IMR-90 (cell line): ENCODE measurements around the gene RPS8. TPM values are rescaled to one million over a fixed set of nuclear protein-coding genes. Genes with fewer than 3 reads are reported as not detected.

Experiments
- ATAC-seq: fragments of 200-7000 bp; cut with Tn5 transposase; 2 replicates; pipeline ENCODE4 v1.9.1; 2020; ENCODE audit warnings: low read depth, mild to moderate bottlenecking, moderate library complexity
- BruUV-seq: library from RNA; stranded (reverse); fragments of 400-500 nt; replicated peaks from 2 replicates; lab custom pipeline; 2021; lab: Mats Ljungman, UMichigan
- CTCF ChIA-PET: fragments of 300-600 bp; formaldehyde crosslinking; extraction: SDS; loops from one replicate; lab custom pipeline; 2021; ENCODE audit warnings: antibody characterized with exemption; lab: Yijun Ruan, JAX
- POLR2A ChIA-PET: fragments of 300-600 bp; sonication (Branson Sonifier 250); formaldehyde crosslinking; loops from one replicate; lab custom pipeline; 2022; ENCODE audit warnings: antibody characterized with exemption; ENCODE audit not compliant: unreplicated experiment; lab: Charles Lee
- DNase-seq: peaks from one replicate; pipeline ENCODE4 v3.0.0; 2013
- H2AFZ ChIP-seq: replicated peaks from 2 replicates; pipeline ENCODE3; 2013; ENCODE audit warnings: low read length, mild to moderate bottlenecking; ENCODE audit not compliant: poor library complexity
- H2AK5ac ChIP-seq: 2 replicates; pipeline ENCODE4 v1.6.1; 2013; ENCODE audit warnings: low read depth, low read length, inconsistent platforms
- H2AK9ac ChIP-seq: replicated peaks from 2 replicates; pipeline ENCODE3; 2013; ENCODE audit warnings: mild to moderate bottlenecking, low read depth, low read length, moderate library complexity; ENCODE audit not compliant: poor library complexity
- H2BK120ac ChIP-seq: 2 replicates; pipeline ENCODE4 v1.6.1; 2013; ENCODE audit warnings: low read depth, low read length, inconsistent platforms
- H2BK15ac ChIP-seq: 3 replicates; pipeline ENCODE4 v1.6.1; 2013; ENCODE audit warnings: low read depth, low read length, inconsistent platforms
- H2BK20ac ChIP-seq: 2 replicates; pipeline ENCODE4 v1.6.1; 2013; ENCODE audit warnings: low read depth, mild to moderate bottlenecking, inconsistent platforms, low read length, moderate library complexity
- H2BK5ac ChIP-seq: 2 replicates; pipeline ENCODE4 v1.6.1; 2013; ENCODE audit warnings: mild to moderate bottlenecking, low read depth, low read length, inconsistent platforms; ENCODE audit not compliant: poor library complexity, severe bottlenecking
- H3K14ac ChIP-seq: replicated peaks from 2 replicates; pipeline ENCODE4 v1.6.1; 2013; ENCODE audit warnings: low read depth, low read length, inconsistent platforms
- H3K18ac ChIP-seq: 2 replicates; pipeline ENCODE4 v1.6.1; 2013; ENCODE audit warnings: low read depth, low read length, control low read depth
- H3K23ac ChIP-seq: 2 replicates; pipeline ENCODE4 v1.6.1; 2013; ENCODE audit warnings: low read depth, low read length, inconsistent platforms
- H3K27ac ChIP-seq: 2 replicates; pipeline ENCODE4 v1.5.1; 2013; ENCODE audit warnings: mild to moderate bottlenecking, control low read depth, low read length; ENCODE audit not compliant: insufficient read depth
- H3K27me3 ChIP-seq: 2 replicates; pipeline ENCODE4 v1.6.1; 2013; ENCODE audit warnings: low read length; ENCODE audit not compliant: control insufficient read depth, insufficient read depth
- H3K36me3 ChIP-seq: 2 replicates; pipeline ENCODE4 v1.6.1; 2013; ENCODE audit warnings: low read length, mixed read lengths; ENCODE audit not compliant: control insufficient read depth, insufficient read depth
- H3K4ac ChIP-seq: 2 replicates; pipeline ENCODE4 v1.6.1; 2013; ENCODE audit warnings: low read depth, low read length, inconsistent platforms
- H3K4me1 ChIP-seq: 2 replicates; pipeline ENCODE4 v1.6.1; 2013; ENCODE audit warnings: low read length, mixed read lengths; ENCODE audit not compliant: control insufficient read depth, insufficient read depth
- H3K4me2 ChIP-seq: 2 replicates; pipeline ENCODE4 v1.6.1; 2013; ENCODE audit warnings: low read depth, mild to moderate bottlenecking, control low read depth, low read length, moderate library complexity
- H3K4me3 ChIP-seq: 2 replicates; pipeline ENCODE4 v1.5.1; 2013; ENCODE audit warnings: low read depth, mild to moderate bottlenecking, control low read depth, low read length, moderate library complexity; ENCODE audit not compliant: insufficient read depth
- H3K56ac ChIP-seq: 2 replicates; pipeline ENCODE4 v1.6.1; 2013; ENCODE audit warnings: low read length, inconsistent platforms; ENCODE audit not compliant: insufficient read depth; ENCODE audit errors: extremely low read depth
- H3K79me1 ChIP-seq, 2 experiments: 2 replicates each; pipeline ENCODE4 v1.6.1; 2013; ENCODE audit warnings: low read length in 2 of 2, inconsistent platforms in 1 of 2, low read depth in 1 of 2
- H3K9ac ChIP-seq: 2 replicates; pipeline ENCODE4 v1.6.1; 2013; ENCODE audit warnings: low read depth, low read length, control low read depth
- H3K9me1 ChIP-seq: 2 replicates; pipeline ENCODE4 v1.6.1; 2013; ENCODE audit warnings: low read length, inconsistent platforms; ENCODE audit not compliant: insufficient read depth
- H3K9me3 ChIP-seq: 2 replicates; pipeline ENCODE4 v1.6.1; 2013; ENCODE audit warnings: low read length; ENCODE audit not compliant: control insufficient read depth, insufficient read depth
- H4K20me1 ChIP-seq: 2 replicates; pipeline ENCODE4 v1.6.1; 2013; ENCODE audit warnings: low read length, inconsistent platforms; ENCODE audit not compliant: insufficient read depth
- H4K5ac ChIP-seq: 2 replicates; pipeline ENCODE4 v1.6.1; 2013; ENCODE audit warnings: mild to moderate bottlenecking, low read depth, low read length, control low read depth
- H4K8ac ChIP-seq, 2 experiments: 2 replicates each; pipeline ENCODE4 v1.6.1; 2013; ENCODE audit warnings: low read depth in 2 of 2, low read length in 2 of 2, control low read depth in 1 of 2, inconsistent platforms in 1 of 2
- H4K91ac ChIP-seq: 2 replicates; pipeline ENCODE4 v1.6.1; 2013; ENCODE audit warnings: low read depth, low read length, inconsistent platforms; ENCODE audit not compliant: insufficient read depth
- CTCF ChIP-seq: conservative IDR thresholded peaks from 2 replicates; pipeline ENCODE4 v1.5.1; 2012; ENCODE audit warnings: mild to moderate bottlenecking, low read depth, low read length, improper control_type of control experiment
- ELK1 ChIP-seq: fragments of 150-350 bp; IDR thresholded peaks from 2 replicates; pipeline ENCODE4 v1.6.1; 2016; ENCODE audit warnings: low read depth, mild to moderate bottlenecking, low read length, moderate library complexity, borderline replicate concordance
- MAFK ChIP-seq: IDR thresholded peaks from 2 replicates; pipeline ENCODE4 v1.6.1; 2012; ENCODE audit warnings: low read depth, low read length, improper control_type of control experiment
- MAZ ChIP-seq: IDR thresholded peaks from 2 replicates; pipeline ENCODE4 v1.6.1; 2012; ENCODE audit warnings: low read depth, mild to moderate bottlenecking, low read length, improper control_type of control experiment, moderate library complexity, borderline replicate concordance
- NFE2L2 ChIP-seq: fragments of 150-350 bp; IDR thresholded peaks from 2 replicates; pipeline ENCODE4 v1.6.1; 2016; ENCODE audit warnings: low read depth, mild to moderate bottlenecking, low read length
- RAD21 ChIP-seq: IDR thresholded peaks from 2 replicates; pipeline ENCODE4 v1.6.1; 2012; ENCODE audit warnings: low read length, improper control_type of control experiment
- RCOR1 ChIP-seq: IDR thresholded peaks from 2 replicates; pipeline ENCODE4 v1.6.1; 2012; ENCODE audit warnings: mild to moderate bottlenecking, low read length, improper control_type of control experiment; ENCODE audit not compliant: insufficient replicate concordance
- RFX5 ChIP-seq: IDR thresholded peaks from 2 replicates; pipeline ENCODE4 v1.8.0; 2012; ENCODE audit warnings: low read depth, mild to moderate bottlenecking, low read length, moderate library complexity
- SMC3 ChIP-seq: fragments of 150-350 bp; IDR thresholded peaks from 2 replicates; pipeline ENCODE4 v1.6.1; 2016; ENCODE audit warnings: low read depth, mild to moderate bottlenecking, antibody characterized with exemption, low read length, moderate library complexity
- USF2 ChIP-seq: fragments of 150-350 bp; IDR thresholded peaks from 2 replicates; pipeline ENCODE4 v1.6.1; 2017; ENCODE audit warnings: mild to moderate bottlenecking, antibody characterized with exemption, low read length, low read depth
- WGBS, 2 experiments: methylation state at CpG; one replicate each; pipeline versions ENCODE4 v1.1.5 to v1.1.7; 2013; ENCODE audit warnings: missing lambda C conversion rate in 2 of 2; ENCODE audit not compliant: insufficient read length in 1 of 2; ENCODE audit errors: extremely low coverage in 2 of 2; 5-methylcytosine and 5-hydroxymethylcytosine counted together
- dilution Hi-C: fragments of 300-500 bp; cut with HindIII; formaldehyde crosslinking; loops from one replicate; pipeline ENCODE4 v1.14.3; 2018; ENCODE audit warnings: low sequenced_read_pairs; ENCODE audit not compliant: unreplicated experiment
- in situ Hi-C: fragments of 300-500 bp; cut with MboI; formaldehyde crosslinking; loops from 3 replicates; pipeline ENCODE4 v1.14.3; 2019; ENCODE audit warnings: low sequenced_read_pairs, inconsistent platforms, mixed read lengths
- intact Hi-C: fragments of 100-400 bp; cut with micrococcal nuclease; formaldehyde crosslinking; loops from 2 replicates; pipeline ENCODE4 v1.10.0; 2022
- polyA plus RNA-seq, 3 experiments: library from polyadenylated mRNA; depleted of rRNA; stranded (reverse); fragments of >200 nt; gene quantifications; 2 replicates each; pipeline ENCODE4 v1.2.3, GENCODE V29; 2012; ENCODE audit warnings: low replicate concordance in 1 of 3
- total RNA-seq: library from RNA; depleted of rRNA; stranded (reverse); fragments of >200 nt; gene quantifications from 2 replicates; pipeline ENCODE4 v1.2.3, GENCODE V29; 2012

The RPS8 gene
- total and polyA plus RNA-seq, 2 of the 4 experiments (the other 2 are of a cell fraction), result 2,171 to 2,255 TPM

GRCh38 chr1:44786138-44786840 is 10.9 kb downstream of the RPS8 start:
- no peaks in the 10 kb centered on the region for H3K9me3 ChIP-seq
- ChIA-PET POLR2A (no interaction called here), CTCF (interaction anchor here (1.4 kb wide), 1 partner anchor 13 kb away, joined by 9 read pairs; the partner anchor contains the start of gene PLK3)
- no peak for TF ChIP-seq ELK1
- peak; percentile 83 for TF ChIP-seq CTCF
- peak; percentile 83 for TF ChIP-seq RAD21
- peak; percentile 28; the same call in 1 of the 2 replicates for TF ChIP-seq USF2
- no peak for TF ChIP-seq RCOR1
- TF ChIP-seq MAZ, result no peak
- TF ChIP-seq SMC3, result peak; percentile 57
- TF ChIP-seq NFE2L2, result no peak
- no peak for TF ChIP-seq MAFK
- no peak for TF ChIP-seq RFX5
- 17% methylated on average over 30 of the region's 49 CpGs; no CpG with 5 or more reads in 1 of the 2 experiments for WGBS, 2 experiments
- in situ Hi-C loops, result no loop called here
- no peak overlapping the region for H4K91ac ChIP-seq
- 0 out of 2 replicates have a peak, but pooled peaks cover under 1% of the 10 kb centered on the region for H4K20me1 ChIP-seq
- no peak overlapping the region for H2BK120ac ChIP-seq
- H3K56ac ChIP-seq, result no peak overlapping the region
- H3K23ac ChIP-seq, result no peak overlapping the region
- DNase-seq (peak; percentile 59), ATAC-seq (peak; percentile 77)
- H4K8ac ChIP-seq, result peak overlapping the region in 1 of 2 experiments; percentile 79; a peak in 2 of 4 replicates
- H2BK5ac ChIP-seq, result no peak overlapping the region
- H3K18ac ChIP-seq, result no peak overlapping the region
- H3K9me1 ChIP-seq, result no peaks in the 10 kb centered on the region
- H3K79me1 ChIP-seq, result peaks cover 0 to 1% of the 10 kb centered on the region in 2 experiments; a peak in 1 of 4 replicates
- peak overlapping the region; percentile 14; the same call in 1 of the 2 replicates for H4K5ac ChIP-seq
- H3K27me3 ChIP-seq, result peaks cover 2% of the 10 kb centered on the region; the same call in 1 of the 2 replicates
- no TSS peak for BruUV-seq
- H2BK15ac ChIP-seq, result no peak overlapping the region
- H2AFZ ChIP-seq, result peak overlapping the region; percentile 95
- peaks cover 8% of the 10 kb centered on the region; the same call in 1 of the 2 replicates for H3K4me1 ChIP-seq
- H3K9ac ChIP-seq, result no peak overlapping the region
- H3K4me3 ChIP-seq, result peak overlapping the region; percentile 36; the same call in 1 of the 2 replicates
- H3K4me2 ChIP-seq, result peak overlapping the region; percentile 58
- H2AK9ac ChIP-seq, result peak overlapping the region; percentile 92
- 0 out of 2 replicates have a peak overlapping the region, but pooled peaks have one; percentile 0 for H3K4ac ChIP-seq
- intact Hi-C loops, result no loop called here
- peak overlapping the region; percentile 70 for H2AK5ac ChIP-seq
- no peak overlapping the region for H2BK20ac ChIP-seq
- H3K36me3 ChIP-seq, result peaks cover under 1% of the 10 kb centered on the region; the same call in 1 of the 2 replicates
- H3K14ac ChIP-seq, result no peak overlapping the region
- dilution Hi-C loops, result no loop called here
- H3K27ac ChIP-seq, result no peak overlapping the region
